Adrenal gland (tissue), 12 donors: ENCODE measurements around the gene GATD1. TPM values are rescaled to one million over a fixed set of nuclear protein-coding genes. Genes with fewer than 3 reads are reported as not detected.

Source experiments
- DNase-seq, 7 donors: peaks; one replicate each; pipeline ENCODE4 v3.0.0-alpha.2; 2019 to 2020
- H3K27ac ChIP-seq, 5 donors: fragments of 200-600 bp; sonication (generic) in 4 of 5; 1 replicate in 3 of 5; 2 replicates in 2 of 5; pipeline versions ENCODE4 v1.5.1 to v1.8.0; 2016 to 2020; ENCODE audit warnings: mild to moderate bottlenecking in 1 of 5
- H3K27me3 ChIP-seq: fragments of 200-600 bp; 2 replicates; pipeline ENCODE4 v1.8.0; 2021
- H3K36me3 ChIP-seq, 2 donors: fragments of 200-600 bp; replicated peaks in 1 of 2; 1 replicate in 1 of 2; 2 replicates in 1 of 2; pipeline versions ENCODE4 v1.5.1 to v1.8.0; 2018 to 2022
- H3K4me1 ChIP-seq, 2 donors: fragments of 200-600 bp; replicated peaks in 1 of 2; 1 replicate in 1 of 2; 2 replicates in 1 of 2; pipeline versions ENCODE4 v1.5.1 to v1.8.0; 2018 to 2021
- H3K4me3 ChIP-seq, 4 donors: fragments of 200-600 bp; sonication (generic) in 3 of 4; one replicate each; pipeline ENCODE4 v1.5.1; 2016 to 2018
- H3K9me3 ChIP-seq, 3 donors: fragments of 200-600 bp; sonication (generic) in 1 of 3; replicated peaks in 1 of 3; 1 replicate in 2 of 3; 2 replicates in 1 of 3; pipeline versions ENCODE4 v1.5.1 to v1.8.0; 2016 to 2021
- CTCF ChIP-seq, 6 experiments: fragments of 450-650 bp in 4 of 6; fragments of 200-600 bp in 2 of 6; sonication (generic) in 1 of 6; IDR thresholded peaks; 1 replicate in 5 of 6; 2 replicates in 1 of 6; pipeline versions ENCODE4 v1.5.1 to v1.8.0; 2016 to 2021; ENCODE audit warnings: antibody characterized with exemption in 6 of 6, mild to moderate bottlenecking in 2 of 6, moderate library complexity in 1 of 6
- POLR2A ChIP-seq, 2 donors: fragments of 450-650 bp; IDR thresholded peaks; one replicate each; pipeline ENCODE4 v1.6.1; 2017; ENCODE audit warnings: antibody characterized with exemption in 2 of 2, mild to moderate bottlenecking in 2 of 2, moderate library complexity in 1 of 2
- WGBS, 4 donors: extraction: QIAGEN DNeasy Blood & Tissue Kit in 2 of 4; methylation state at CpG; one replicate each; pipeline versions ENCODE4 v1.1.5 to v1.1.7; 2013 to 2017; 5-methylcytosine and 5-hydroxymethylcytosine counted together
- intact Hi-C, 2 donors: fragments of 100-400 bp; cut with DNase I; formaldehyde crosslinking; loops; one replicate each; pipeline versions ENCODE4 v1.14.1 to v1.15.0; 2022 to 2023
- polyA plus RNA-seq, 3 donors: library from polyadenylated mRNA; stranded (reverse); fragments of 200-250 nt in 2 of 3; fragments of 350-450 nt in 1 of 3; fragmentation: Illumina TruSeq in 1 of 3; extraction: RNeasy Lipid Tissue Mini Kit (QIAGEN cat#74804) in 1 of 3; gene quantifications; one replicate each; pipeline ENCODE4 v1.2.3, GENCODE V29; 2013 to 2014
- total RNA-seq, 9 donors: library from RNA; depleted of rRNA in 4 of 9; stranded (reverse); fragments of >200 nt in 4 of 9; fragments of 120-200 nt in 1 of 9; fragmentation: NEBNext Ultra II Directional in 1 of 9; extraction: Animal tissue kit (Norgen Biotek cat#: 25700) in 1 of 9; gene quantifications; one replicate each; pipeline versions ENCODE4 v1.1.0 to v1.2.4, GENCODE V29; 2013 to 2023
- donor health status: healthy with polysubstance abuse.
- donor health status: Bipolar disorder and iron deficiency.
- donor health status: DM: yes; HTN: yes; CAD: no.
- donor health status: DM: no; HTN: no; CAD: no.
- donor health status: DM: no; HTN: no; CAD: no.
- donor health status: DM: yes; HTN: yes; CAD: no.

GATD1 gene
- total and polyA plus RNA-seq, 12 donors = 20.3 to 176 (median 80.5) TPM

- intact Hi-C loops = no loop called here
- Histone ChIP-seq H3K27me3 (no peaks in the 10 kb centered on the region), H3K4me1 (peaks cover 20 to 27% of the 10 kb centered on the region in 2 donors), H3K9me3 (no peaks in the 10 kb centered on the region), H3K4me3 (no peak overlapping the region), H3K27ac (peak overlapping the region in 2 of 5 donors; percentile 58 to 98), H3K36me3 (peaks cover 0 to 26% of the 10 kb centered on the region in 2 donors)
- TF ChIP-seq CTCF (IDR thresholded peaks at IDR 0.05) (no peak), POLR2A (IDR thresholded peaks at IDR 0.05) (no peak)
- 59 to 79% (median 69%) methylated on average over 10 to 14 of the region's 14 CpGs for WGBS, 4 donors
- no peak for DNase-seq
These were observed 34.4 kb upstream of the GATD1 start for GRCh38 chr11:811446-812245.

GRCh38 chr11:810040-810567 lies 32.8 kb upstream of the GATD1 start:
- no peak for TF ChIP-seq POLR2A (IDR thresholded peaks at IDR 0.05)
- peak in 1 of 6 experiments; percentile 16 for TF ChIP-seq CTCF (IDR thresholded peaks at IDR 0.05)
- Histone ChIP-seq H3K27ac (peak overlapping the region; percentile 95 to 98 (median 97)), H3K27me3 (no peaks in the 10 kb centered on the region), H3K36me3 (peaks cover 0 to 26% of the 10 kb centered on the region in 2 donors), H3K9me3 (no peaks in the 10 kb centered on the region), H3K4me3 (peak overlapping the region; percentile 66 to 96 (median 75)), H3K4me1 (peaks cover 20 to 31% of the 10 kb centered on the region in 2 donors)
- DNase-seq = peak in 3 of 7 donors; percentile 43 to 51 (median 47)
- WGBS, 4 donors = 0 to 2% (median 0%) methylated on average over 2 to 55 of the region's 55 CpGs
- intact Hi-C loops = no loop called here

- H3K27me3 ChIP-seq = no peaks in the 10 kb centered on the region
- peaks cover 0 to 26% of the 10 kb centered on the region in 2 donors for H3K36me3 ChIP-seq
- peak; percentile 87 to 88 for TF ChIP-seq POLR2A (IDR thresholded peaks at IDR 0.05)
- no peak for TF ChIP-seq CTCF (IDR thresholded peaks at IDR 0.05)
- peak within 1 kb of the TSS; percentile 95 to 98 (median 97) for H3K27ac ChIP-seq
- H3K4me3 ChIP-seq = peak within 1 kb of the TSS; percentile 66 to 96 (median 75)
- WGBS, 4 donors = 0 to 1% (median 0%) methylated on average over 6 to 81 of the region's 81 CpGs
- H3K9me3 ChIP-seq = no peaks in the 10 kb centered on the region
- H3K4me1 ChIP-seq = peaks cover 25 to 36% of the 10 kb centered on the region in 2 donors
- DNase-seq = peak; percentile 98 to 99 (median 98)
- intact Hi-C loops = no loop called here
These were observed 32.2 kb upstream of the GATD1 start, which contains the start of gene RPLP2 for GRCh38 chr11:809287-810039. Gene RPLP2, plus strand, starts transcription at chr11:809967. Its CDS starts 268 bp downstream, at chr11:810235.
